OCI-LY3 (cell line): ENCODE measurements around the gene MYZAP.

Experiments used
- H2AFZ ChIP-seq: fragments of 200-600, 300-600 bp; shearing (Covaris generic); 2 replicates; pipeline ENCODE4 v1.6.0; 2014; ENCODE audit warnings: antibody characterized with exemption, low read depth, low read length
- H3K27ac ChIP-seq: fragments of 200-600, 300-600 bp; sonication (generic); 2 replicates; pipeline ENCODE4 v1.5.1; 2014; ENCODE audit warnings: mild to moderate bottlenecking, low read length, moderate library complexity, mixed read lengths
- H3K27me3 ChIP-seq: fragments of 200-600, 300-600 bp; sonication (generic); 2 replicates; pipeline ENCODE4 v1.6.1; 2014; ENCODE audit warnings: low read depth, low read length, mixed read lengths
- H3K36me3 ChIP-seq: fragments of 200-600, 300-600 bp; sonication (generic); replicated peaks from 2 replicates; pipeline ENCODE3; 2014; ENCODE audit warnings: low read depth, low read length, mixed read lengths
- H3K4me1 ChIP-seq: fragments of 300-600, 200-600 bp; sonication (generic); 2 replicates; pipeline ENCODE4 v1.6.1; 2014; ENCODE audit warnings: low read length, mixed read lengths
- H3K4me2 ChIP-seq: fragments of 200-600, 300-600 bp; sonication (generic); 2 replicates; pipeline ENCODE4 v1.6.1; 2014; ENCODE audit warnings: low read length, mixed read lengths
- H3K4me3 ChIP-seq: fragments of 300-600, 200-600 bp; sonication (generic); 2 replicates; pipeline ENCODE4 v1.5.1; 2014; ENCODE audit warnings: antibody characterized with exemption, mild to moderate bottlenecking, low read length, moderate library complexity
- H3K79me2 ChIP-seq: fragments of 300-600, 200-600 bp; shearing (Covaris generic); 2 replicates; pipeline ENCODE4 v1.6.1; 2014; ENCODE audit warnings: mild to moderate bottlenecking, low read length, mixed read lengths
- H3K9ac ChIP-seq: fragments of 300-600, 200-600 bp; shearing (Covaris generic); 2 replicates; pipeline ENCODE4 v1.6.0; 2014; ENCODE audit warnings: mild to moderate bottlenecking, low read length, moderate library complexity
- H3K9me3 ChIP-seq: fragments of 200-600, 300-600 bp; shearing (Covaris generic); 2 replicates; pipeline ENCODE4 v1.6.1; 2014; ENCODE audit warnings: low read length, mixed read lengths; ENCODE audit not compliant: insufficient read depth
- H4K20me1 ChIP-seq: fragments of 200-600, 300-600 bp; sonication (generic); 2 replicates; pipeline ENCODE4 v1.6.1; 2016; ENCODE audit warnings: low read length, mixed read lengths; ENCODE audit not compliant: insufficient read depth
- EZH2phosphoT487 ChIP-seq: fragments of 200-600 bp; shearing (Covaris generic); IDR thresholded peaks from 2 replicates; pipeline ENCODE4 v1.6.1; 2018; ENCODE audit warnings: antibody characterized with exemption, mixed run types, low read depth
- TF ChIP-seq, protein P1 (sequence below): fragments of 200-600, 300-600 bp; sonication (generic); IDR thresholded peaks from 2 replicates; pipeline ENCODE4 v1.5.1; 2014; ENCODE audit warnings: antibody characterized with exemption, low read length, low read depth

The MYZAP gene

DNA sequence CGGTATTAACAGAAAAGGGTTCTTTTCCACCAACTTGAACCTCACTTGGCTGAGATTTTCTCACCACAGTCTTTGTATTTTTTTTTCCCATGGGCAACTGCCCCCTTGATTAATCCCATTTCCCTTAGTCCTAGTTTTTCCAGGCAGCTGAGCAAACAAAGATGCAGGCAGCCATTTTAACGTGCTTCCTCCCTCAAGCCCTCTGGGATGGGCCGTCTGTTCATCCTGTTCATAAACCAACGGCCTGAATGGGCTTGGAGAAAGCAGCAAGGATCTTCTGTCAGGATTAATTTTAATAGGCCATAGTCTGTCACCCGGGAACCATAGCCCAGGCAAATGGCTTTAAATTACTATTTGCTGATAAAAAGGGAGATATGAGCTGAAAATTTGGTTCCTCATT lies 104.4 kb downstream of the MYZAP start:
- H3K27ac ChIP-seq, result no peak overlapping the region
- H4K20me1 ChIP-seq, result no peaks in the 10 kb centered on the region
- H3K9ac ChIP-seq, result no peak overlapping the region
- no peak overlapping the region for H3K4me2 ChIP-seq
- H3K4me1 ChIP-seq, result 0 out of 2 replicates have a peak, but pooled peaks cover 3% of the 10 kb centered on the region
- H3K79me2 ChIP-seq, result no peaks in the 10 kb centered on the region
- no peak overlapping the region for H3K4me3 ChIP-seq
- no peaks in the 10 kb centered on the region for H3K36me3 ChIP-seq
- H3K27me3 ChIP-seq, result no peaks in the 10 kb centered on the region
- no peak overlapping the region for H2AFZ ChIP-seq
- H3K9me3 ChIP-seq, result no peaks in the 10 kb centered on the region
- TF ChIP-seq EZH2phosphoT487, result no peak
- TF ChIP-seq, protein P1, sequence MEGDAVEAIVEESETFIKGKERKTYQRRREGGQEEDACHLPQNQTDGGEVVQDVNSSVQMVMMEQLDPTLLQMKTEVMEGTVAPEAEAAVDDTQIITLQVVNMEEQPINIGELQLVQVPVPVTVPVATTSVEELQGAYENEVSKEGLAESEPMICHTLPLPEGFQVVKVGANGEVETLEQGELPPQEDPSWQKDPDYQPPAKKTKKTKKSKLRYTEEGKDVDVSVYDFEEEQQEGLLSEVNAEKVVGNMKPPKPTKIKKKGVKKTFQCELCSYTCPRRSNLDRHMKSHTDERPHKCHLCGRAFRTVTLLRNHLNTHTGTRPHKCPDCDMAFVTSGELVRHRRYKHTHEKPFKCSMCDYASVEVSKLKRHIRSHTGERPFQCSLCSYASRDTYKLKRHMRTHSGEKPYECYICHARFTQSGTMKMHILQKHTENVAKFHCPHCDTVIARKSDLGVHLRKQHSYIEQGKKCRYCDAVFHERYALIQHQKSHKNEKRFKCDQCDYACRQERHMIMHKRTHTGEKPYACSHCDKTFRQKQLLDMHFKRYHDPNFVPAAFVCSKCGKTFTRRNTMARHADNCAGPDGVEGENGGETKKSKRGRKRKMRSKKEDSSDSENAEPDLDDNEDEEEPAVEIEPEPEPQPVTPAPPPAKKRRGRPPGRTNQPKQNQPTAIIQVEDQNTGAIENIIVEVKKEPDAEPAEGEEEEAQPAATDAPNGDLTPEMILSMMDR, result no peak

GRCh38 chr15:57697588-57697987 lies 105.9 kb downstream of the MYZAP start:
- Histone ChIP-seq H3K27me3 (no peaks in the 10 kb centered on the region), H3K9me3 (no peaks in the 10 kb centered on the region), H3K27ac (no peak overlapping the region), H3K4me1 (0 out of 2 replicates have a peak, but pooled peaks cover 2% of the 10 kb centered on the region), H3K4me2 (no peak overlapping the region), H2AFZ (no peak overlapping the region), H3K36me3 (no peaks in the 10 kb centered on the region), H3K4me3 (no peak overlapping the region), H3K79me2 (no peaks in the 10 kb centered on the region), H4K20me1 (no peaks in the 10 kb centered on the region), H3K9ac (no peak overlapping the region)
- TF ChIP-seq, protein P1, result no peak
- TF ChIP-seq EZH2phosphoT487, result no peak

- H3K9ac ChIP-seq, result no peak overlapping the region
- H3K4me1 ChIP-seq, result no peaks in the 10 kb centered on the region
- H3K27ac ChIP-seq, result no peak overlapping the region
- TF ChIP-seq, protein P1, result no peak
- H3K9me3 ChIP-seq, result no peaks in the 10 kb centered on the region
- H3K27me3 ChIP-seq, result no peaks in the 10 kb centered on the region
- H2AFZ ChIP-seq, result no peak overlapping the region
- no peaks in the 10 kb centered on the region for H4K20me1 ChIP-seq
- no peak overlapping the region for H3K4me2 ChIP-seq
- no peaks in the 10 kb centered on the region for H3K79me2 ChIP-seq
- no peak overlapping the region for H3K4me3 ChIP-seq
- no peaks in the 10 kb centered on the region for H3K36me3 ChIP-seq
Measured at GRCh38 chr15:57698243-57698642, 106.5 kb downstream of the MYZAP start.

DNA sequence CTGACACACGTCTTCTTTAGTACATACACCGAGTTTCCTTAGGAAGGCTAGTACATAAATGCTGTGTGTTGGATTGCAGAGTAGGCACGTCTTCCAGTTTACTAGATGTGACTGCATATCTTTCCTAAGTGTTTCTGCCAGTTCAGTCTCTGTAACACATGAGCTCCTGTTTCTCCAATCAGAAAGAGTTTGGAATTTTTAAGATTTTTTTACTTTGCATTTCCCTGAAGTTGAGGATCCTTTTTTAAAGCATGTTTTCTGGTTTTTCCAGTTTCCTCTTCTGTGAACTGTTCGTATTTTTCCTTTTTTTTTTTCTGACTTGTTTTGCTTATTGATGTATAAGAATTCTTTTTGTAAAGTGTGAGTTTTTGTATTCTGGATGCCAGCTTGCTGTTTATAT lies 107.3 kb downstream of the MYZAP start:
- no peak overlapping the region for H2AFZ ChIP-seq
- H3K4me2 ChIP-seq, result no peak overlapping the region
- no peak overlapping the region for H3K4me3 ChIP-seq
- H3K9ac ChIP-seq, result no peak overlapping the region
- no peaks in the 10 kb centered on the region for H3K79me2 ChIP-seq
- H3K9me3 ChIP-seq, result no peaks in the 10 kb centered on the region
- no peak overlapping the region for H3K27ac ChIP-seq
- H3K4me1 ChIP-seq, result no peaks in the 10 kb centered on the region
- no peaks in the 10 kb centered on the region for H3K36me3 ChIP-seq
- no peaks in the 10 kb centered on the region for H4K20me1 ChIP-seq
- TF ChIP-seq EZH2phosphoT487, result no peak
- TF ChIP-seq, protein P1, result no peak
- no peaks in the 10 kb centered on the region for H3K27me3 ChIP-seq
